SKM-1 (cell line): Measurements from ENCODE around the gene ABCF2.

Experiments used
- DNase-seq: peaks from one replicate; lab custom pipeline; 2025; ENCODE audit not compliant: unreplicated experiment; lab: John Stamatoyannopoulos, UW

ABCF2 gene

DNA sequence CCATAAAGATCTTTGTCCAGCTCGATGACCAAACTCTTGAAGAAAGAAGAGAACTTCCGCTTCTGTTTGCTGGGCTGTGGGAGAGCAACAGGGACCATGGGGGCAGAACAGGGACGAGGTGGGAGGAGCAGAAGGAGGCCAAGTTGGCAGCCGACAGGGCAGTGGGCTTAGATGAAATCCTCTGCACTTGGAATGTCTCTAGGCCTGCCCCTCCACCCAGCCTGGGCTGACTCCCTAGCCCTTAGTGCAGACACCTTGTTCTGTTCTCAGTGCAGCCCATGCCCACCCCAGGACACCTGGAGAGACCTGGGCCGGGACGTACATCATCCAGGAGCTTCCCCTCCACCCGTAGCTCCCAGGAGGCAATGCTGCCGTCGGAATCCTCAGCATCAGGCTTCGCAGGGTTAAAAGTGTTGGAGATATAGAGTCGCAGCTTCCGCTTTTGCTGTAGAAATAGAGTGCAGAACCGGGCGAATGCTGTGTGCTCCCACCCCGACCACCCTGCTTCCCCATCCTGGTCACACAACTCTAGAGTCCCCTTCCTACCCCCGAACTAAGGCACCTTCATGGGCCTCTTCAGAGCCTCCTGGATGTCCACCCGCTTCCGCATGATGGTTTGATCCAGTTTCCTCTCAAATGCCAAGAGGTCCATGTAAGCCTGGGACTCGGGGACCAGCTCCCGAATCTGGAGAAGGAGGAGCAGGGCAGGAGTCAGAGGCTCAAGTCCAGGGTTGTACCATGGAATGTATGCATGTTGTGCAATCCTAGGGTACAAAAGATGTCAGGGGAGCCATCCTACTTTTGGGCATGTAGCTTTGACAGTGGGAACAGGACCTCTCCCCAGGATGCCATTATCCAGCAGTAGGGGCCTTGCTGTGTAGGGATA, 15.4 kb upstream of the ABCF2 start:
- no peak for DNase-seq

DNA sequence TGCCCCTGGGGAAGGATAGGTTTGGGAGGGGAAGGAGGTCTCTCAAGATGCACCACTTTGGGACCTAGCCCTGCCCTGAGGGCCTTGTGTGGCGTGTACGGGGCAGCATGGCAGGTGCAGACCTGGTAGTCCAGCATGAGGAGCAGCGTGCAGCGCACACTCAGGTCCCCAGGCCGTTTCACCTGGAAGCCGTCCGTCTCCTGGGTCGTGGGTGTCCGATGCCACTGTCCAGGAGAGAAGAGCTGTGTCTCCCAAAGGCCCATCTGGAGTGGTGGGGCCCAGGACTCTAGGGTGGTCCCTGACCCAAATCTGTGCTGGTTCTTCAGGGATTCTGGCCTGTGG, 14.7 kb upstream of the ABCF2 start:
- DNase-seq = no peak

DNA sequence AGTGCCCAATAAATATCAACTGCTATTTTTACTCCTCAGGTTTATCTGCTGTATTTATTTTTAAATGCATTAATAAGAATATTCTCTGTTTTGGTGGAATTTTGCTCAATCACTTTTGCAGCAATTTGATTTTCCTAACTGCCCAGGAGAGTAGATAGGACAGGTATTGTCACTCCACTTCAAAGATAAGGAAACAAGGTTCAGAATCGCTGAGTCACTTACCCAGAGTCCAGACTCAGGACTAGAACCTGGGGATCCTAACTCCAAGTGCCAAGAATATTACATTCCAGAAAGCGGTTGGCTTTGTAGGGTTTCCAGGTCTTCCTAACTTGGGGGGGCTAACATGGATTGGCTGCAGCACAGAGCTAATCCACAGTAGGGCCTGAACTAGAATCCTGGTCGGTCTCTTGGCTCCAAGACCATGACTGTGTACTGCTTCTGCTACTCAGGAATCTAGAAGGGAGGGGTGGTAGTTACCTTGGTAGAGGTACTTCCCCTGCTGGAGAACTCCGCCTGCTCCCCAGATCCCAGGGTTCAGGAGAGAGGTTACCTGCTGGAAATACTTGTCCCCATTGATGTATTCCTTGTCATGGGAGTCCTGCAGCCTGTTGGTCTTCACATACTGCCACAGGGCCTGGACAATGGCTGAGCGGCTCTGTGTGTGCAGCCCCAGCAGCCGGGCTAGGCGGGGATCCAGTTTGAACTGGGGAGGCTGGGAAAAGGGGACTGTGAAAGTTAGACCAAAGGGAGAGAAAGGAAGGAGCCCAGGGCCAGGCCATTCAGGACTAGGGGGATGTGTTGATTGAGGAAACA, 14.1 kb upstream of the ABCF2 start:
- DNase-seq = no peak

DNA sequence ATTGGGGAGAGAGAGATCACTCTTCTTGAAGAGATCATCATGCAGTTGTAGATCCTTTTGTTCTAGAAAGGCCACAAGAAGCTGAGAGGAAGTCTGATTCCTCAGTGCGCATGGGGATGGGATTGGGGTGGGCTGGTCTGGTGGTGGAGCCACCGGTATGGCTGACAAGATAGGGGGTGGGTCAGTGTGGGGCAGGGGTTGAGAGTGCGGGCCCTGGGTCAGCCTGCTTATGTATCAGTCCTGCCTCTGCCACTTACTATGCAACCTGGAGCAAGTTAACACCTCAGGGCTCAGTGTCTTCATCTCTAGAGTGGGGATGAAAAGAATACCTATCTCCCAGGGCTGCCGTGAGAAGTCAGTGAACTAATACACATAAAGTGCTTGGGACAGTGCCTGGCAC, 13.5 kb upstream of the ABCF2 start:
- DNase-seq = no peak

DNA sequence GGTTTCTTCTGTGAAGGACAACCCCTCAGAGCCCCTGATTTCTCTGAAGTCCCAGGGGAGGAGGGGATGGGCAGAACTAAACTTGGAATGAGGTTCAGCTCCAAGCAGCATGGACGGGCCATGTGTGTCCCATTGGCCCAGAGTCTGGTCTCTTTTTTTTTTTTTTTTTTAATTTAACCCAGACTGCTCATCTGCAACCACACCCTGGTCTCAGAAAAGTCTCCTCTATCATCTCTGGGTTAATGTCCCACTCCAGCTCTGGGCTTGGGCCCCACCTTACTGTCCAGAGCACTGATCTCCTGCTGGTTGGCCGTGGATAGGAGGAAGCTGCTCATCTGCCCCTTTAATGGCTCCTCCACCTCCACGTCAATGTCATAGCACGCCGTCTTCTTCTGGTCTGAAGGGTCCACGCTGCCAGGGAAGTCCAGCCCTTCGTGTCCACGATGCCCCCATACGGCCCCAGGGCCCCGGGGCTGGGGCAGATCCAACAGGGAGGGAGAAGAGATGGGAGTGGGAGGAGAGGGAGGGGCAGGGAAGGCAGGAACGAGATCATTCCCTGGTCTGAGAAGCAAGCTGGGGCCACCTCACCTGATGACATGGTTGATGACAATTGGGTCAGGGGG, 12.9 kb upstream of the ABCF2 start:
- no peak for DNase-seq

DNA sequence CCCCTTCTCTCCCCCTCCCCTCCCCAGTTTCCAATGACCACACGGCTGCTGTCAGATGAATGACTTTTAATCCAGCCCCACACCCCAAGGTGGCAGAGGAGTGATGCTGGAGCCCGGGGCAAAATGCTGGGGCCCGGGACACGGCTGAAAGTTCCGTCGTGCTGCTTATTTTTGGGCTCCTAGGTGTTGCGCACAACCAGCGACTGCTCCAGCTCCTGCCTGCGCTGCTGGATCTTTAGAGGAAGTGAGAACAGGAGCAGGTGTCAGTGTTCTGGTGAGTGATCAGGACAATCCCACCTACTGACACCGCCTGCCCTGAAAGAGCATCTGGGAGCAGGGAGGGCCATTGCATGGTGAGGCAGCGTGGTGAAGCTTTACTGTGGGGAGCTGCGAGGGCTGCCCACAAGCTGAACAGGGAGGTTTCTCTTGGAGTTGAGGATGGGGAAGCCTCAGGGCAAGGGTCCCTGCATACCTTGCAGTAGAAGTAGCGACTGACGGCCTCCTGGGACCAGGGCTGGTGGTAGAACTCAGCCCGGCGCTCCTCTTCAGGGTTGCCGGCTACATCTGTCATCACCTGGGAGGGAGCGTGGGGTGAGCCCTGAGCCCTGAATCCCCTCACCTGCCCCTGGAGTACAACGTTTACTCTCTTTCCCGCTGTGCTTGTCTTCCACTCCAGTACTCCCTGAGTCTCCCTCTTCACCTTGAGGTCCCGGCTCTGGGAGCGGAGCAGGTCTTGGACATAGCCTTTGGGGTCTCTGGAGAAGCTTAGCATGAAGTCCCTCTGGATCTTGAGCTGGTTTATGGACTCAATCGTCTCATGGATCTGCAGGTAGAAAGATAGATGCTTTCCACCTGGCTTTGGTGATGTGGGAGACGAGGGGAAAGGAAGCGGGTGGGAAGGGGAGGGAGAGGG, 12.2 kb upstream of the ABCF2 start:
- no peak for DNase-seq

DNA sequence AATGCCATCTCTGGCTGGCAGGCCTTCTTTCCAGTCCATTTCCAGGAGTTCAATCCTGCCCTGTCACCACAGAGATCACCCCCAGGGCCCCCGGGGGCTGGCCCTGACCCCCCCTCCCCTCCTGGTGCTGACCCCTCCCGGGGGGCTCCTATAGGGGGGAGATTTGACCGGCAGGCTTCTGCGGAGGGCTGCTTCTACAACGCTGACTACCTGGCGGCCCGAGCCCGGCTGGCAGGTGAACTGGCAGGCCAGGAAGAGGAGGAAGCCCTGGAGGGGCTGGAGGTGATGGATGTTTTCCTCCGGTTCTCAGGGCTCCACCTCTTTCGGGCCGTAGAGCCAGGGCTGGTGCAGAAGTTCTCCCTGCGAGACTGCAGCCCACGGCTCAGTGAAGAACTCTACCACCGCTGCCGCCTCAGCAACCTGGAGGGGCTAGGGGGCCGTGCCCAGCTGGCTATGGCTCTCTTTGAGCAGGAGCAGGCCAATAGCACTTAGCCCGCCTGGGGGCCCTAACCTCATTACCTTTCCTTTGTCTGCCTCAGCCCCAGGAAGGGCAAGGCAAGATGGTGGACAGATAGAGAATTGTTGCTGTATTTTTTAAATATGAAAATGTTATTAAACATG, 11.3 kb upstream of the ABCF2 start:
- DNase-seq = no peak

DNA sequence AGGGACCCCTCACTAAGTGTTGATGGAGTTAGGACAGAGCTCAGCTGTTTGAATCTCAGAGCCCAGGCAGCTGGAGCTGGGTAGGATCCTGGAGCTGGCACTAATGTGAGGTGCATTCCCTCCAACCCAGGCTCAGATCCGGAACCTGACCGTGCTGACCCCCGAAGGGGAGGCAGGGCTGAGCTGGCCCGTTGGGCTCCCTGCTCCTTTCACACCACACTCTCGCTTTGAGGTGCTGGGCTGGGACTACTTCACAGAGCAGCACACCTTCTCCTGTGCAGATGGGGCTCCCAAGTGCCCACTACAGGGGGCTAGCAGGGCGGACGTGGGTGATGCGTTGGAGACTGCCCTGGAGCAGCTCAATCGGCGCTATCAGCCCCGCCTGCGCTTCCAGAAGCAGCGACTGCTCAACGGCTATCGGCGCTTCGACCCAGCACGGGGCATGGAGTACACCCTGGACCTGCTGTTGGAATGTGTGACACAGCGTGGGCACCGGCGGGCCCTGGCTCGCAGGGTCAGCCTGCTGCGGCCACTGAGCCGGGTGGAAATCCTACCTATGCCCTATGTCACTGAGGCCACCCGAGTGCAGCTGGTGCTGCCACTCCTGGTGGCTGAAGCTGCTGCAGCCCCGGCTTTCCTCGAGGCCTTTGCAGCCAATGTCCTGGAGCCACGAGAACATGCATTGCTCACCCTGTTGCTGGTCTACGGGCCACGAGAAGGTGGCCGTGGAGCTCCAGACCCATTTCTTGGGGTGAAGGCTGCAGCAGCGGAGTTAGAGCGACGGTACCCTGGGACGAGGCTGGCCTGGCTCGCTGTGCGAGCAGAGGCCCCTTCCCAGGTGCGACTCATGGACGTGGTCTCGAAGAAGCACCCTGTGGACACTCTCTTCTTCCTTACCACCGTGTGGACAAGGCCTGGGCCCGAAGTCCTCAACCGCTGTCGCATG, 10.5 kb upstream of the ABCF2 start:
- no peak for DNase-seq

DNA sequence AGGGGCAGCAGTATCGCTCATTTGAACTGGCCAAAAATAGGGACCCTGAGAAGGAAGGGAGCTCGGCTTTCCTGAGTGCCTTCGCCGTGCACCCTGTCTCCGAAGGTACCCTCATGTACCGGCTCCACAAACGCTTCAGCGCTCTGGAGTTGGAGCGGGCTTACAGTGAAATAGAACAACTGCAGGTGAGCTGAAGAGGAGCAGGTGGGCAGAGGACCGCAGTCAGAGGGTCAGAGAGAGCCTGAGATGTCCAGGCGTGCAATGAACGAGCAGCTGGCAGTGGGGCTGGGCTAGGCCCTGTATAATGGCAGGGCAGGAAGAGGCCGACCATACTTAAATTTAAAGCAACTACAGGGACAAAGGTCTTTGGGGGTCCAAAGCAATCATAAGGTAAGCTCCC, 9.4 kb upstream of the ABCF2 start:
- no peak for DNase-seq

DNA sequence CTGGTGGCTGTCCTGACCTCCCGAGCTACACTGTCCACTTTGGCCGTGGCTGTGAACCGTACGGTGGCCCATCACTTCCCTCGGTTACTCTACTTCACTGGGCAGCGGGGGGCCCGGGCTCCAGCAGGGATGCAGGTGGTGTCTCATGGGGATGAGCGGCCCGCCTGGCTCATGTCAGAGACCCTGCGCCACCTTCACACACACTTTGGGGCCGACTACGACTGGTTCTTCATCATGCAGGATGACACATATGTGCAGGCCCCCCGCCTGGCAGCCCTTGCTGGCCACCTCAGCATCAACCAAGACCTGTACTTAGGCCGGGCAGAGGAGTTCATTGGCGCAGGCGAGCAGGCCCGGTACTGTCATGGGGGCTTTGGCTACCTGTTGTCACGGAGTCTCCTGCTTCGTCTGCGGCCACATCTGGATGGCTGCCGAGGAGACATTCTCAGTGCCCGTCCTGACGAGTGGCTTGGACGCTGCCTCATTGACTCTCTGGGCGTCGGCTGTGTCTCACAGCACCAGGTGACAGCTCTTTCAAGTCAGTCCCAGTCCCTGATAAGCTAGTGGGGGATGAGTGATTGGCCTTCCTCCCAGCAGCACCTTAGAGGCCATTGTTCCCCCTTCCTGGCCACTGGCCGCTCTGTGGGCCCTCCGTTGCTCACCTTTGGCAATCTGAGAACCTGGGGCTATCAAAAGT, 8.2 kb upstream of the ABCF2 start:
- no peak for DNase-seq

DNA sequence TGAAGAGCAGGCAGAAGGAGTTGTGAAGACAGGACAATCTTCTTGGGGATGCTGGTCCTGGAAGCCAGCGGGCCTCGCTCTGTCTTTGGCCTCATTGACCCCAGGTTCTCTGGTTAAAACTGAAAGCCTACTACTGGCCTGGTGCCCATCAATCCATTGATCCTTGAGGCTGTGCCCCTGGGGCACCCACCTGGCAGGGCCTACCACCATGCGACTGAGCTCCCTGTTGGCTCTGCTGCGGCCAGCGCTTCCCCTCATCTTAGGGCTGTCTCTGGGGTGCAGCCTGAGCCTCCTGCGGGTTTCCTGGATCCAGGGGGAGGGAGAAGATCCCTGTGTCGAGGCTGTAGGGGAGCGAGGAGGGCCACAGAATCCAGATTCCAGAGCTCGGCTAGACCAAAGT, 6.8 kb upstream of the ABCF2 start:
- no peak for DNase-seq

DNA sequence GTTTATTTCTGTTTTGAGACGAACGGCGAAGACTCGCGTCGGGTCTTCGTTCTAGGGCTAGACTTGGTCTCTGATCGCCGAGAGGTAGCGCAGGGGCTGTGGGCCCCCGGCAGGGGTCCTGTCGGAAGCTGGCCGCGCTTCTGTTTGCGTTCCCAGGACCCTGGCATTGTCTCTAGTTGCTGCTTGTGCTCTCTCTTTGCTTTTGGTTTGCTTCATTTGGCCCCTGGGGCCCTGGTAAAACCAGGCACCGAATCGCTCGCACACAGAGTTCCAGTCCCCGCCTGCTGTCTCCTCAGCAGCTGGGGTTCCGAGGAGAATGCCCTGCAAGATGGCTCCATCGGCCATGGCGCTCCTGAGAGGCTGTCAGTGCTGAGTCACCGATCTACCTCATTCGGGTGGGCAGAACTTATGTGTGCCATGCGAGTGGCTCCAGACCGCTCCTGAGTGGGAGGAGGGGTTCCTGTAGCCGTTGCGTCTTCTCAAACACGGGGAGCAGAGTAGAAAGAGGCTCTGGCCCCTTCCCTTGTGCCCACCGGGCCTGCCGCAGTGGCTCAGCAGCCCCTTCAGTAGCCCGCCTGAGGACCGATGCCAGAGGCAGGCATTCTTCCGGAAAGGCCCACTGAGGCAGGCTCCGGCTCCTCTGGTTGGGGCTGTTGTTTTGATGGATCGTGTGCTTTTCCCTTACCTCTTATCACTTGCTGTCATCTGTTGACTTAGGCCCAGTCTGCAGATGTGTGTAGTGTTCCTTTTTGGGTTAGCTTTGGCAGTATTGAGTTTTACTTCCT, 6.1 kb upstream of the ABCF2 start:
- no peak for DNase-seq

DNA sequence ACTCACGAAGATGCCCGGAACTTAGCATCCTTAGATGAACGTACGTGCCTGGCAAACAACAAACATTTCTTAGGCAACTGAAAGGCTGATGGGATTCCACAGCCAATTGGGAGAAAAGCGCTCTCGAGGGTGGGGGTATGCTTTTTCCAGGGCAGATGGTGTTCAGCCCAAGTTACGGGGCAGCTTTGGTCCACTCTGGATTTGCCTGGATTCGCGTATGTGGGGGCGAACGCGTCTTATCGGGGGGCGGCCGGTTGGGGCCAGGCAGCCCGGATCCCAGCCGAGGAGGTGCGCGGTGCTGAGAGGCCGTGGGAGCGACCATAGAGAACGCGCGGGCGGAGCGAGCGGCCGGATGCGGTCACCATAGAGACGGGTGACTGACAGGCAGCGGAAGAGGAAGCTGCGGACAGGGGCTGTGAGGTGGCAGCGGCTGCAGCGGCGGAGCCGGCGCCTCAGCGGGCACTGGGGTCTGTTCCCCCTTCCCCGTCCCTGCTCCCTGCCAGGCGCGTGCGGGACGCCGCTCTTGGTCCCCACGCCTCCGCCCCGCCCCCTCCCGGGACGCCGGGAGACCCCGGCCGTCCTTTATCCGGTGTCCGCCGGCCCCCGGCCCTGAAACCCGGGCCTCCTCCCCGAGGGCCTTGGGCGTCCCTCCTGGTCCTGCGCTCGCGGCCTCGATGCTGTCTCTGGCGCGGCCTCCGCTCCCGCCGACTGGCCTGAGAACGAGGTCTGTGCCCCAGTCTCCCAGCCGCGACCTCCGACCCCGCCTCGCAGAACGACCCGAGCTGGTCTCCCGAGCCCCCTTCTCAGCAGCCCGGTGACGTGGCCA, 5.3 kb upstream of the ABCF2 start, which contains the start of gene CHPF2:
Gene CHPF2 (plus strand): TSS at position 393 of the 826 bp plus-strand sequence. CDS start 1,529 bp downstream, outside the sequence.
- peak; percentile 20 for DNase-seq

DNA sequence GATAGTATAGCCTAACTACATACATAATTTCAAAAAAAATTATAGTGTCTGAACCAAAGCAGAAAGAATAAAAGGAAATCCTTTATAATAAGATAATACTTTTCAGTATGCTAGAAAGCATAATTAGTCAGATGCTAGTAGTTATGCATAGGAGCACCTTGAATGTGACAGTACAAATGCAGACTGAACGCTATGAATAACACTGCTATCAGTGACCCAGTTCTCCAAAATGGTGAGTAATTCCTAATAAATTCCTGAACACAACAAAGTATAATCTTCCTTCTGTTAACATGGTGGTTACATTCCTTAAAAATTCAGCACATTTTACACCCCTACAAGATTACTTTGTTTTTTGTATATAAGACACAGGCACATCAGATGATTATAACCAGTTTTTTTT, 4.1 kb upstream of the ABCF2 start:
- DNase-seq = no peak

DNA sequence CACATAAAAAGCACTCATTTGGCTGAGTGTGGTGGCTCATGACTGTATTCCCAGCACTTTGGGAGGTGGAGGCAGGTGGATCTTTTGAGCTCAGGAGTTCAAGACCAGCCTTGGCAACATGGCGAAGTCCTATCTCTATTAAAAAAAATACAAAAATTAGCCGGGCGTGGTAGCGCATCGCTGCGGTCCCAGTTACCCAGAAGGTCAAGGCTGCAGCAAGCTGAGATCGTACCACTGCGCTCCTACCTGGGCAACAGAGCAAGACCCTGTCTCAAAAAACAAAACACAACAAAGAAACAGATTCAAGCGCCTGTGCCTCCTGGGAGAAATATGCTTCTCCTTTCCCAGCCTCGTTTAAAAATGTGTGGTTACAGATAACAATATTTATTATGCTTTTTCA, 2.2 kb upstream of the ABCF2 start:
- DNase-seq = no peak

DNA sequence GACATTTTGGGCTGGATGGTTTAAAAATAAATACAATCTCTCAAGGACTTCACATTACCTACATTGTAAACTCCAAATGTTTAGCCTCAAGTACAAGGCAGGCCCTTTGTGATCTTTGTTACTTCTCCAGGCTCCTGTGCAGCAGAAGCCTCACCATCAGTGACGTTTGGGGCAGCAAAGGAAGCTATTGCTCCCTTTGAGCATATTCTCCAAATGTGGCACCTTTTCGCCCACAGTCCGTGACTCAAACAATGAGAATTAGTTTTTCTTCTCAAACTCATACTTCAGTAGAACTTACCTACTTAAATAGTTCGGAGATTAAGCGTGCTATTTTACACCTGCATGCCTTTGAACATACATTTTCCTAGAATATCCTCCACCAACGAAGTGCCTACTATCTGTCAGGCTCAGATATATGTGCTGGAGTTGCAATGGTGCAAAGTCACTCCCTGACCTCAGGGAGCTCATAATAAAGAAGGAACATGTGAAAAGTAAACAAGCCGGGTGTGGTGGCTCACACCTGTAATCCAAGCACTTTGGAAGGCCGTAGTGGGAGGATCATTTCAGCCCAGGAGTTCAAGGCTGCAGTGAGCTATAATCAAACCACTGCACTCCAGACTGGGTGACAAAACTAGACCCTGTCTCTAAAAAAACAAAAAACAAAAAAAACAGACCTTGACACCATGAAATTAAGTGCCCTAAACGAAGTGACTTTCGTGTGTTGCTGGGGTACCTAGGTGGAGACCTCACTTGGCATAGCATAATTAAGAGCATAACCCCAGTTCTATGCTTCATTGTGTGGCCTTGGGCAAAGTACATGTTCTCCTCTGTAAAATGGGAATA, 1.2 kb upstream of the ABCF2 start:
- DNase-seq = no peak
